GM23338 (cell line): ENCODE results near the gene MYO5A.
A peak's percentile ranks its signal among the peaks of the same experiment; 100 is the strongest.

Experiments
- CREB1 ChIP-seq: fragments of 250-450 bp; sonication (Bioruptor Pico); IDR thresholded peaks from 2 replicates; pipeline ENCODE4 v1.5.0; 2020; ENCODE audit warnings: low read depth, mild to moderate bottlenecking, moderate library complexity
- CTCF ChIP-seq, 2 experiments: fragments of 200-600 bp in 1 of 2; sonication (generic) in 1 of 2; conservative IDR thresholded peaks; 2 replicates each; pipeline versions ENCODE4 v1.5.1 to v1.6.1; 2016 to 2017; ENCODE audit warnings: antibody characterized with exemption in 2 of 2, low read depth in 2 of 2, mild to moderate bottlenecking in 2 of 2, moderate library complexity in 1 of 2
- ETS1 ChIP-seq: IDR thresholded peaks from 2 replicates; pipeline ENCODE4 v1.6.1; 2016; ENCODE audit warnings: antibody characterized with exemption
- EZH2 ChIP-seq: fragments of 200-600 bp; sonication (generic); IDR thresholded peaks from one replicate; pipeline ENCODE4 v1.8.0; 2017; ENCODE audit warnings: antibody characterized with exemption, mild to moderate bottlenecking, low read depth; ENCODE audit not compliant: unreplicated experiment
- EZH2phosphoT487 ChIP-seq: fragments of 200-600 bp; sonication (generic); IDR thresholded peaks from one replicate; pipeline ENCODE4 v1.8.1; 2018; ENCODE audit warnings: antibody characterized with exemption; ENCODE audit not compliant: unreplicated experiment
- JUNB ChIP-seq: IDR thresholded peaks from one replicate; pipeline ENCODE4 v1.6.1; 2016; ENCODE audit warnings: antibody characterized with exemption; ENCODE audit not compliant: unreplicated experiment
- NANOG ChIP-seq: IDR thresholded peaks from 2 replicates; pipeline ENCODE4 v1.6.1; 2016; ENCODE audit warnings: antibody characterized with exemption, borderline replicate concordance
- POLR2AphosphoS5 ChIP-seq: IDR thresholded peaks from 2 replicates; pipeline ENCODE4 v1.6.1; 2016; ENCODE audit warnings: antibody characterized with exemption, low read depth
- REST ChIP-seq: IDR thresholded peaks from one replicate; pipeline ENCODE4 v1.6.1; 2018; ENCODE audit warnings: antibody characterized with exemption; ENCODE audit not compliant: unreplicated experiment
- ZNF114 ChIP-seq: fragments of 250-450 bp; sonication (Bioruptor Pico); IDR thresholded peaks from 2 replicates; pipeline ENCODE4 v1.5.0; 2020; ENCODE audit warnings: mild to moderate bottlenecking, moderate library complexity

- TF ChIP-seq CTCF (conservative IDR thresholded peaks at IDR 0.05; ENCODE audit: low read depth in 2 of 2) (no peak), EZH2 (no peak), ETS1 (no peak), ZNF114 (CRISPR knock-in tag) (no peak), POLR2AphosphoS5 (peak; percentile 71), CREB1 (CRISPR knock-in tag) (no peak), NANOG (no peak), REST (no peak), EZH2phosphoT487 (no peak), JUNB (no peak)
These were observed 233.2 kb downstream of the MYO5A start, which contains the start of gene MYO5C for GRCh38 chr15:52295421-52296001.
